HT1080 (cell line): Measurements from ENCODE around the gene TMEM222. TPM values are rescaled to one million over a fixed set of nuclear protein-coding genes. Genes with fewer than 3 reads are reported as not detected.
"Not testable (repeated sequence)": the region's sequence is repeated elsewhere in the genome, so short reads cannot be mapped to it uniquely, and the experiment has no call there.

Source experiments
- DNase-seq: peaks from one replicate; pipeline ENCODE4 v3.0.0-alpha.2; 2015; ENCODE audit warnings: low read depth
- polyA plus RNA-seq, 2 experiments: library from polyadenylated mRNA; depleted of rRNA; stranded (reverse); fragments of >200 nt; gene quantifications; 2 replicates each; pipeline ENCODE4 v1.2.3, GENCODE V29; 2015
- total RNA-seq: library from RNA; depleted of rRNA; stranded (reverse); fragments of >200 nt; shearing (Covaris generic); gene quantifications from 2 replicates; pipeline ENCODE4 v1.2.3, GENCODE V29; 2014; rRNA removed

The TMEM222 gene, protein sequence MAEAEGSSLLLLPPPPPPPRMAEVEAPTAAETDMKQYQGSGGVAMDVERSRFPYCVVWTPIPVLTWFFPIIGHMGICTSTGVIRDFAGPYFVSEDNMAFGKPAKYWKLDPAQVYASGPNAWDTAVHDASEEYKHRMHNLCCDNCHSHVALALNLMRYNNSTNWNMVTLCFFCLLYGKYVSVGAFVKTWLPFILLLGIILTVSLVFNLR
- 61.1 and 75.0 TPM in 2 replicates for total RNA-seq
- polyA plus RNA-seq (2015; cell fraction: cytosol; rRNA removed) = 39.3 and 55.7 TPM in 2 replicates
- polyA plus RNA-seq (2015; cell fraction: nucleus; rRNA removed) = 39.8 and 41.7 TPM in 2 replicates

DNA sequence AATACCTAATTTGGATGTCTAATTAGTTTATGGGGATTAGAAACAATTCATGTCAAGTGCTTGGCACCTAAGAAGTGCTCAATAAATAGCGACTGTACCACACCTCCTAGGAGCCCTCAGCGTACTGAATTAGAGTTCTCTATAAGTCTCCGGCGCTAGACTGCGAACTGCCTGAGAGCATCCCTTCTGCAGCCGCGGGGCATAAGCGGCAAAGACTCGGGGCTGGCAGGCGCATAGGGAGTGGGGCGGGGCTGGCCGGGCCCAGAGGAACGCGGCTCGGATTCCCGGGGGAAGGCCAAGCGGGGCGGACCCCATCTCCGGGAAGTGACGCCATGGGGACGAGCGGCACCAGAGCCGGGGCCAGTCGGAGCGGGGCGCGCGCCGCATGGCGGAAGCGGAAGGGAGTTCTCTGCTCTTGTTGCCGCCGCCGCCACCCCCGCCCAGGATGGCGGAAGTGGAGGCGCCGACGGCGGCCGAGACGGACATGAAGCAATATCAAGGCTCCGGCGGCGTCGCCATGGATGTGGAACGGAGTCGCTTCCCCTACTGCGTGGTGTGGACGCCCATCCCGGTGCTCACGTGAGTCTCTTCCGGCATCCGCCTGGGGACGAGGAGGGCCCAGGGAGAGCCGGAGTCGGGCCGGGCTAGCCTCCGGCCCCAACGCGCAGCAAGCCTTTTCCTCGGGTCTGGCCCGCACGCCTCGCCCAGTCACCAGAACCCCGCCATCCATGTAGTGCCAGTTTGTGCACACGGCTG, at the start of gene TMEM222:
Gene TMEM222 (plus strand): TSS at position 351 of the 756 bp plus-strand sequence. CDS start 35 bp downstream, at position 386.
- DNase-seq = peak; percentile 96

DNA sequence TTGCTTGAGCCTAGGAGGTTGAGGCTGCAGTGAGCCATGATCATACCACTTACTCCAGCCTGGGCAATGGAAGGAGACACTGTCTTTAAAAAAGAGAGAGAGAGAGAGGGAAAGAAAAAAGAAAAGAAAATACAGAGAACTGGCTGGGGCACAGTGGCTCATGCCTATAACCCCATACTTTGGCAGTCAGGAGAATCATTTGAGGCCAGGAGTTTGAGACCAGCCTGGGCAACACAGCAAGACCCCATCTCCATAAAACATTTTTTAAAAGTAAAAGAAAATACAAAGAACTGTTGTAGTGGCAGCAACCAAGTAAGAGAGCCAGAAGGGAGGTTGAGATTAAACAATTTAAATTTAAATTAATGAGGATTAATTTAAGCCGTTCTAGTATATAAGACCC, 47.8 kb upstream of the TMEM222 start:
- no peak for DNase-seq

DNA sequence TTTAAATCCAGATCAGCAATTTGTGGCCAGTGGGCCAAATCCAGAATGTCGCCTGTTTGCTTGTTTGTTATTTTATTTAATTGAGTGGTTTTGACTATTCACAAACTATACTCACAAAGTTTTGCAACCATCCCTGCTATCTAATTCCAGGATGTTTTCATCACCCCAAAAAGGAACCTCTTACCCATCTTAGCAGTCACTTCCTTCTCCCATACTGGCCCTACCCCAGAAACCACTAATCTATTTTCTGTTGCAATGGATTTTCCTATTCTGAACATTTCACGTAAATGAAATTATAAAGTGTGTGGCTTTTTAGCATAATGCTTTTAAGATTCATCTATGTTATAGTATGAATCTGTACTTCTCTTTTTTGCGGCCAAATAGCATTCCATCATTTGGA, 46.3 kb upstream of the TMEM222 start:
- DNase-seq = no peak

DNA sequence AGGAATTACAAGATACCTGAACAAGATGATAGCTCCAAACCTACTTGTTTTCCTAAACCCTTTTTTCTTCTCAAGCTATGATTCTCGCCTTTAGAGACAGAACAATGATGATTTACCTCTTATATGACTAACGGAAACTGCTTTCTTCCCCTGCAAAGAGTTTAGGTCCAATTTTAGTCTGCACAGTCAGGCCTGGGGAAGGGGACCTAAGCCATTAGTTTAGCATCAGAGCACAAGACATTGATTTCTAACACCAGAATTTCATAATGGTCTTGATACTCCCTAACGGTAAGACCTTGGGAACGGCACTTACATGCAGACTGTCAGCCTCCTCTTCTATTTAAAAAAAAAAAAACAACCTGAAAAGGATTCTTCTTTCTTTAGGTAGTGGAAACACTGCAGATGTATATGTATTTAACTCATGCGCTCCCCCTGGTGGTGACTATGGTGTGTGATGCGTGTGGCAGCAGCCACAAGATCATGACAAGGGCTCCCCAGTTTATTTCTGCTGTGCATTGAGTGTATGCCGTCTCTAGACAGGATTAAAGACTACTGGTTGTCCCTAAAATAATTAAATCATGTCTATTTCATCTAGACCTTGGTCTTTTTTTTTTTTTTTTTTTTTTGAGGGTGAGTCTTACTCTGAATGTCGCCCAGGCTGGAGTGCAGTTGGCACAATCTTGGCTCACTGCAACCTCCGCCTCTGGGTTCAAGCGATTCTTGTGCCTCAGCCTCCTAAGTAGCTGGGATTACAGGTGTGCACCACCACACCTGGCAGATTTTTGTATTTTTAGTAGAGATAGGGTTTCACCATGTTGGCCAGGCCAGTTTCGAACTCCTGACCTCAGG, 37.3 kb upstream of the TMEM222 start:
- DNase-seq = peak; percentile 71

DNA sequence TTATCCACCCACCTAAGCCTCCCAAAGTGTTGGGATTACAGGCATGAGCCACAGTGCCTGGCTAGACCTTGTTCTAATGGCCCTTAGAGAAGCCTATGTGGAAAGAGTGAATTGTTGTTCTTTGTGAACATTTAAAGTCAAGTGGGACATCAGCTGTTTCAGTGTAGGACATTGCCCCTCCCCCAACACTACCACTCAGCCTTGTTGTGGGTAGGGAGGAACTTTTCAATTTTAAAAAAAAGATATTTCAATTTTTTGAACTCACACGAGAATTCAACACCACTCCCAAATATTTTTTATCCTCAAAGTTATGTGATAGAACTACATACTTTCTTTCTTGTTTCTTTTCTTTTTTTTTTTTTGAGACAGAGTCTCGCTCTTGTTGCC, 36.7 kb upstream of the TMEM222 start:
- DNase-seq = no peak

DNA sequence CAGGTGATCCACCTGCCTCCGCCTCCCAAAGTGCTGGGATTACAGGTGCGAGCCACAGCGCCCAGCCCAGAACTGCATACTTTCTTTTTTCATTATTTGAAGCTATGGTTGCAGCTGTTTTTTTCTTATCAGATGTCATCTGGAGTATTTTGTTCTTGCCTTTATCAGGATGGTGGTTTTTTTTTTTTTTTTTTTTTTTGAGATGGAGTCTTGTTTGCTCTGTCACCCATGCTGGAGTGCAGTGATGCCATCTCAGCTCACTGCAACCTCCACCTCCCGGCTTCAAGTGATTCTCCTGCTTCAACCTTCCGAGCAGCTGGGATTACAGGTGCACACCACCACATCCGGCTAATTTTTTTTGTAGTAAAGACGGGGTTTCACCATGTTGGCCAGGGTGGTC, 36.1 kb upstream of the TMEM222 start:
- DNase-seq = not testable (repeated sequence)

DNA sequence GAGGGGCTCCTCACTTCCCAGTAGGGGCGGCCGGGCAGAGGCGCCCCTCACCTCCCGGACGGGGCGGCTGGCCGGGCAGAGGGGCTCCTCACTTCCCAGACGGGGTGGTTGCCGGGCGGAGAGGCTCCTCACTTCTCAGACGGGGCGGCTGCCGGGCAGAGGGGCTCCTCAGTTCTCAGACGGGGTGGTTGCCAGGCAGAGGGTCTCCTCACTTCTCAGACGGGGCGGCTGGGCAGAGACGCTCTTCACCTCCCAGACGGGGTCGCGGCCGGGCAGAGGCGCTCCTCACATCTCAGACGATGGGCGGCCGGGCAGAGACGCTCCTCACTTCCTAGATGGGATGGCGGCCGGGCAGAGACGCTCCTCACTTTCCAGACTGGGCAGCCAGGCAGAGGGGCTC, 32.8 kb upstream of the TMEM222 start:
- DNase-seq = not testable (repeated sequence)

DNA sequence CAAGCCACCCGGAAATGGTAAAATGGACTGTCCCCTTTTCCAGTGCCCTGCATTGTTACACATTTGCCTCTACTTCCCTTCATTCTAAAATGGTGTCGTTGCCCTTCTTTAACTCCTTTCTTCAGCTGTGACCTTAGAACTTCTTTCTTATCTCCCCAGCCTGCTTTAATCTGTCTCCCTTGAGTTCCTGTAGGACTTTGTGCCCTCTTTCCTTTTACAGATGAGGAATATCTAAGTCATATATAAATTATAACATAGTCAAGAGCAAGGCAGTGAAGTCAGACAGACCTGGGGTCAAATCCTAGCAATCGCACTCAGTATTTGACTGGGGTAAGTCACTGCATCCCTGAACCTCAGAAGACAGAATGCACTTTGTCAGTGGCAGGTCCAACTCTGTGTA, 31.4 kb upstream of the TMEM222 start:
- DNase-seq = no peak

DNA sequence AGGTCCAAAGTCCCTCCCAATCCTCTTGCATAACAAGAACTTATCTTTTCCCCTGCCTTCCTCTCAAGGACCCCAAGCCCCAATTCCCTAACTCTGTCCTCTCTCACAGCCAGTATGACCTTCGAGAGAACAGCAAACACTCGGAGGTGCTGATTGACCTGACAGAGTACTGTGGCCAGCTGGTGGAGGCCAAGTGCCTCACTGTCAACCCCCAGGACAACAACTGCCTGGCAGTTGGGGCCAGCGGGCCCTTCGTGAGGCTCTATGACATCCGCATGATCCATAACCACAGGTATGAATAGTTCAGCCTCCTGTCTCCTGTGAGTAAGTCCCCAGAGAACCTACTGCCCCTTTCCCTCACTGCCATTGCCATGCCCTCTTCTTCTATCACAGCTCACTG, 29.9 kb upstream of the TMEM222 start:
- DNase-seq = peak; percentile 68

DNA sequence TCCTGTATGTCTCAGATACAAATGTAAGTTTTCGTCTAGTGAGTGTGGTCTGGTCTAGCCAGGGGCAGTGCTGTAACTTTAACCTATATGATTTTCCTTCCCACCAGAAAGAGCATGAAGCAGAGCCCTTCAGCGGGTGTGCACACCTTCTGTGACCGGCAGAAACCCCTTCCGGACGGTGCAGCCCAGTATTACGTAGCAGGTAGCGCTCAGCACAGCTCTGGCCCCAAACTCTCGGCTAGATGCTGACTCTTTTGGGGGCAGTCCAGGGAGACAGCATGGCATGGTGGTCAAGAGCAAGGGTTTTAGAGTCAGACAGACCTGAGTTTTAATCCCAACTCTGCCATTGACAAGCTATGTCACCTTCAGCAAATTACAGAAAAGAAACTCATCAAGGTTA, 28.0 kb upstream of the TMEM222 start:
- DNase-seq = no peak

DNA sequence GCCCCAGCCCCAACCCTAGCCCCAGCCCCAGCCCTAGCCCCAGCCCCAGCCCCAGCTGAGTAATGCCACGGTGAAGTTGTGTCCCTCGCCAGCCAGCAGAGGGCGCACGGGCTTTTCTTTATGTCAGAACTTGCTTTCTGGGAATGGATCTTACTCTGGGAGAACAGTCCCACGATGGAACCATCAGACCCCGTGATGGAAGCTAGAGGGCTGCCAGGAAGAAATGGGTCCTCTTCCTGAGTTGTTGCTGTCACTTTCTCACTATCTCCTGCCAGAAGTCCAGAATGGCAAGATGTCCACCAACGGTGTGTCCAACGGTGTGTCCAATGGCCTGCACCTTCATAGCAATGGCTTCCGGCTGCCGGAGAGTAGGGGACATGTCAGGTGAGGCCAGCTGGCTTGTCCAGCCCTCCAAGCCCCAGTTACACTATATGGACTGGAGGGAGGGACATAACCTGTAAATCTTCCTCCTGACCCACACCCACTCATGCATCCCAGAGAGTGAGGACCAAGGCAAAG, 25.1 kb upstream of the TMEM222 start:
- no peak for DNase-seq

DNA sequence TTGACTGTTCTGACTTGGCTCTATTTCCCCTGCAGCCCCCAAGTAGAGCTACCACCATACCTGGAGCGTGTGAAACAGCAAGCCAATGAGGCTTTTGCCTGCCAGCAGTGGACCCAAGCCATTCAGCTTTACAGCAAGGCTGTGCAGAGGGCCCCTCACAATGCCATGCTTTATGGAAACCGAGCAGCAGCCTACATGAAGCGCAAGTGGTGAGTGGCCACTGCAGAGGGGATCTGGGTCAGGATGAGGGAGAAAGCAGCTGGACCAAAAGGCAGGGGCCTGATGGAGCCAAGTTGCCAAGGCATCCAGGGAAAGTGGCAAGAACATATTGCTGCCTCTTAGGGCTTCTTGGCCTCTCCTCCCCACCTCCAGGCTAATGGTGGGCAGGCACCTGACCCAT, 24.1 kb upstream of the TMEM222 start:
- no peak for DNase-seq

DNA sequence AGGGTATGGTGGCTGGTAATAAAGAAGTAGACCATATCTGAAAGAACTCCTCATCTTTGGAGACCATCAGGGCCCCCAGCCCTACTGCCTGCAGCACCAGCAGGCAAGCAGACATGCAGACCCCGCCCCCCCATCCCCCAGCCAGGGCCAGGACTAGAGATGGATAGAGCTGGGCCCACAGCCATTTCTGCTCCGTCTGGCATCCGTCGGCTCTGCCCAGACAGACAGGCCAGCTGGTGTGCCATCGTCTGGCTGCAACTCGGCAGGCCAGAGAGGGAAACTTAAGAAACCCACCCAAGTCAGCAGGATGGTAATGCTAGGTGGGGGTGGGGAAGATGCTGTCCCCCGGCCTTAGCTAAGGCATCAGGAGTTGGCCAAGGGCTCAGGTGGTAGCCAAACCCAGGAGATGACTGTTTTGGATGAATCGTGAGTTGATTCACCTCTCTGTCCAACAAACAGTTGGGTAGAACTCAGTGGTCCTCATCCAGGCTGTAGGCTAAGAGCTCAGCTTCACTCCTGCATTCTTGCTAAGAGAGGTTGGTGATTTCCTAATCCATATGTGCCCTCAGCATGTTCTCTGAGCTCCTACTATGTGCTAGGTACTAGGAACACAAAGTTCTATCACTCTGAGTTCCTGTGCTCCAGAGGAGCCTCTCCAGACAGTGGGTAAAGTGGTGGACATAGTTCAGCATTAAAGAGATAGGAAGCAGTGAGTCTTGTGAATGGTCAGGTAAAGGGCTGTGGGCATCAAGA, 23.2 kb upstream of the TMEM222 start:
- DNase-seq = no peak

DNA sequence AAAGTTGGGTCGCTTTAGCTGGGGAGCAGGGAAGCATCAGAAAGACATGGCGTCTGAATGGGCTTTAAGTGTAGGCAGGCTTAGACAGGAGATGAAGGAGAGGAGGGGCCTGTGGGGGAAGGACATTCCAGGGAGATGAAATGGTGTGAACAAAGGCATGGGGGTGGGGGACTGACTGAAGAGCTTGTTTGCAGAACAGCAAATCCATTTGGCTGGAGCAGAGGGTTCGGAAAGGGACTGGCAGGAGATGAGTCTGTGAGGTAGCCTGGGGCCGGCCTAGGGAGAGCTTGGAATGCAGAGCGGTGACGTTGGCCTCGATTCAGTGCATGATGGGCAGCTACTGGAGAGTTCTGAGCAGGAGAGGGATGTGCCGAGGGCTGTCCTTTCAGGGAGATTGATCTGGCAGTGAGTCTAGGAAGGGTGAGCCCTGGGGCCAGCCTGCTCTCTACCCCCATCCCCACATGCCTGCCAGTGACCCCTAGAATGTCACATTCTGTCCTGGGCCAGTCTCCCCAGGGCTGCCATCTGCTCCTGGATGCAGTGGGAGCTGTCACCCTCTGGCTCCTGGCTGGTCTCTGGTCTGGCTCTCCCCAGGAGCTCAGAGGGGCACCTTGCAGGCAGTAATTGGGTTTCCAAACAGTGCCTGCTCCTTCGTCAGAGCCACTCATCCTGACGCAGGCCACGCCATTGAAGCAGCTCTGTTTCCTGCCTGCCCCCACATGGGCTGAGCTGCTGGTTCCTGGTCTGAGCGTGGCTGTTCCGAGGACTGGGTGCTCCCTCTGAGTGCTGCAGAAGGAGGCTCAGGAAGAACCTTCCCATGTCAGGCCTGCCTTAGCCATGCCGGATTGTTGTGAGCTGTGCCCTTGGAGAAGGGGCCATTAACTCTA, 22.3 kb upstream of the TMEM222 start:
- DNase-seq = peak; percentile 96

DNA sequence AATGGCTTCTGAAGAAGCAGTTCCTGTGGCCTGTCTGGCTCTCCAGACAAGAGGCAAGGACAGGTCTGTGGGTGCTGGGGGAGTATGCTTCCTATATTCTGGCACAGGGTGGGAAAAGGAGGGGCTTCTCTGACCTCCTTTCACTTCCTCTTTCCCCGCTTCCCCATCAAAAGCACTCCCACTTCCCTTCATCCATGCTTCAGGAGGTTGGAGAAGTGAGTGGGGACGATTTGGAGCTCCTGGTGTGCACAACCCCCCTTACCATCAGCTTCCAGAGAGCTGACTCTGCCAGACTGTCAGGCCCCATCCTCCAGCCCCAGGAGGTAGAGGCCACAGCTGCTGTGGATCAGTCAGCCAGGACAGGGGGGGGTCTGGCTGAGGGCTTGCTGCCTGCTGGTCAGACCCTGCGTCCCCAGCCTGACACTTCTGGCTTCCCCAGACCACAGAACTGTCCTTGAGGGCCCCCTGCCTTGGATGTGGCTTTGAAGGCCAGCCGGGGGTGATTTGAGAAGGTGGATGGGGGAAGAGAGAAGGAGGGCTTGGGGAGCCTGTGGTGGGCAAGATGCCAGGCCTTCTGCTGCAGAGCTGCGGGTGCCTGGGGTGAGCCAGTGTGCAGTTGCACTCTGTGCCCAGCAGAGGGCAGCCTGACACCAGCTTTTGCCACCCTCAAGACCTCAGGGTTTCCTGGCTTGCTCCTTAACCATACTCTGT, 21.5 kb upstream of the TMEM222 start:
- DNase-seq = peak; percentile 91

DNA sequence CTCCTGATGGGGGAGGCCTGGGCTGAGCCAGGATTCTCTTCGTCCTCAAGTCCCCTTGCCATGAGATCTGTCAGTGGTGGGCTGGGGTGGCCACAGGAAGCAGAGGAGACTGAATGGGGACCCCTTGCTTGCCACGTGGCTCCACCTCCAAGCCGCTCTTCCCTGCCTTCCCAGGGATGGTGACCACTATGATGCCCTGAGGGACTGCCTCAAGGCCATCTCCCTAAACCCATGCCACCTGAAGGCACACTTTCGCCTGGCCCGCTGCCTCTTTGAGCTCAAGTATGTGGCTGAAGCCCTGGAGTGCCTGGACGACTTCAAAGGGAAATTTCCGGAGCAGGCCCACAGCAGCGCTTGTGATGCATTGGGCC, 20.9 kb upstream of the TMEM222 start:
- no peak for DNase-seq

DNA sequence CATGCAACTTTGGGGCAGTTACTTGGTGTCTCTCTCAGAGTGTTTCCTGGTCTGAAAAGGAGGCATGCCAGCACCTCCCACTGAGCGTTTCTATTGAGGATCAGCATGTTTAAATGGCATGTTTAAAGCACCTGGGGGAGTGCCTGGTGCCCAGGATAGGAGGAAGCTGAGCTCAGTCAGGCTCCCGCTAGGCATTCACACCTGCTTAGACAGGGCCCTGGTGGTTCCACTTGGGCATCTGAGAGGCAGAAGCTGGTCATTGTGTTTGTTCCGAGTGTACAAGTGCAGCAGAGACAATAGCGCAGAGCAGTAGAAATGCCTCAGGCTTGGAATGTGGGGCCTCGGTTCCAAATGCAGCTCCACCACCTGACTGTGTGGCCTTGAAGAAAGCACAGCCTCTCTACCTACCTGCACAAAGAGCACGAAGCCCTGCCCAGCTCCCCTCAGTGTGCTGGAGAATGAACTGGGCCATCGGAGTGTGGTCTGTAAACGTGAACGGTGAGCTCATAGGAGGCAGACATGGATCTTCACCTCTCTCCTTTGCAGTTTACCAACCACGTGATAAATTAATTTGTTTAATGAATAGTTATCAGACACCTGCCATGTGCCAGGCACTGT, 20.3 kb upstream of the TMEM222 start:
- DNase-seq = no peak

DNA sequence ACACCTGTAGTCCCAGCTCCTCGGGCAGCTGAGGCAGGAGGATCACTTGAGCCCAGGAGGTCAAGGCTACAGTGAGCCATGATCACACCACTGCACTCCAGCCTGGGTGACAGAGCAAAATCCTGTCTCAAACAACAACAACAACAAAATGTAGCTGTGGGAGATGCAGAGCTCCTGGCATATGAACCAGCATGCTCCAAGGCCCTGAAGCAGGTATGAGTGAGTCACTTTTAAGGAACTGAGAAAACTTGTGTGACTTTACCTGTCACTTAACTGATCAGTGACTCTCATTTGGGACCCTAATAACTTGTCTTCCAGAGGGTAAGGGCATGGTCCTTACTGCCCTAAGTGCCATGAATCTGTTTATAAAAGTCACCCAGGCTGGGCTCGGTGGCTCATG, 19.4 kb upstream of the TMEM222 start:
- no peak for DNase-seq

DNA sequence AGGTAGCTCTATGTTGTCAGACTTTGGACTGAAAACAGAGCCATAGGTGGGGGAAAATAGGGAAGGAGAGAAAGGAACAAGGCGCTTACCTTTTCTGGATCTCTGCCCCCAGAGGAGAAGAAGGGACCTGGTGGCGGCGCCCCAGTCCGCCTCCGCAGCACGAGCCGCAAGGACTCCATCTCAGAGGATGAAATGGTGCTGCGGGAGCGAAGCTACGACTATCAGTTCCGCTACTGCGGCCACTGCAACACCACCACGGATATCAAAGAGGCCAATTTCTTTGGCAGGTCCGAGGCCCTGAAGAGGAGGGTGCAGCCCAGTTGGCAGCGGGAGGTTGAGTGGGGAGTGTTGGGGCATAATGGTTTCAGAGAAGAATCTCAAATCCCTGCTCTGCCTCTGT, 18.5 kb upstream of the TMEM222 start:
- no peak for DNase-seq
